Esophagus muscularis mucosa (tissue), 4 donors: Measurements from ENCODE around the gene CLCNKA.

ENCODE experiments used
- EP300 ChIP-seq: sonication (generic); formaldehyde crosslinking; IDR thresholded peaks from one replicate; pipeline ENCODE4 v1.6.1; 2017; ENCODE audit warnings: antibody characterized with exemption
- POLR2A ChIP-seq: fragments of 450-650 bp; IDR thresholded peaks from one replicate; pipeline ENCODE4 v1.6.1; 2017; ENCODE audit warnings: antibody characterized with exemption, moderate library complexity, mild to moderate bottlenecking, low read depth
- TF ChIP-seq, protein P1 (sequence below), 3 experiments: fragments of 200-600 bp in 2 of 3; fragments of 450-650 bp in 1 of 3; sonication (generic) in 2 of 3; IDR thresholded peaks; one replicate each; pipeline ENCODE4 v1.5.1; 2017 to 2019; ENCODE audit warnings: antibody characterized with exemption in 3 of 3, mild to moderate bottlenecking in 2 of 3, moderate library complexity in 1 of 3

DNA sequence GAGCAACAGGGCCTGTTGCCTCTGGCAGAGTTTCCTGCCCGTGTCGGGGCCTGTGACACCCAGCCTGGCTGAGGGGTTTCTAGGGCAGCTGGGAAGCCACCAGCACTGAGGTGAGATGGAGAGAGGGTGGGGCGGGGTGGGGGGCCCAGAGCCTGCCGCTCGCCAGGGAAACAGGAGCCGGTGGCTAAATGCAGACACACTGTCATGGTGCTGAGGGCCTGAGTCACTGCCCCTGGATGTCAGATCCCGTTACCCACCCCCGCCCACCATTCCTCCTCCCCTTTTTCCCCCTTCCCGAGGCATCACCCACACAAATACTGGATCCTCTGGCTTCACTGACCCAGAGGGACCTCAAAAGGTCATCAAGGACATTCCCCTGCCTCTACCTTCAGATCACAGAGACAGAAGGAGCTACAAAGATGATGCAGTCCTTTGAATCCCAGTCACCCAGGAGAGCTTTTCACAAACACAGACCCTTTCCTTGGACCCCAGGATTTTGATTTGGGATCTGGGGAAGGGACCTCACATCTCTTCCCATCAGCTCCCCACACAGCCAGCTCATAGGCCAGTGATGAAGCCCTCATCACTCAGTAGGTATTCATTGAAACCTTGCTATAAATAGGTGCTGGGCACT, 2.1 kb upstream of the CLCNKA start:
- no peak for TF ChIP-seq POLR2A
- TF ChIP-seq, protein P1, sequence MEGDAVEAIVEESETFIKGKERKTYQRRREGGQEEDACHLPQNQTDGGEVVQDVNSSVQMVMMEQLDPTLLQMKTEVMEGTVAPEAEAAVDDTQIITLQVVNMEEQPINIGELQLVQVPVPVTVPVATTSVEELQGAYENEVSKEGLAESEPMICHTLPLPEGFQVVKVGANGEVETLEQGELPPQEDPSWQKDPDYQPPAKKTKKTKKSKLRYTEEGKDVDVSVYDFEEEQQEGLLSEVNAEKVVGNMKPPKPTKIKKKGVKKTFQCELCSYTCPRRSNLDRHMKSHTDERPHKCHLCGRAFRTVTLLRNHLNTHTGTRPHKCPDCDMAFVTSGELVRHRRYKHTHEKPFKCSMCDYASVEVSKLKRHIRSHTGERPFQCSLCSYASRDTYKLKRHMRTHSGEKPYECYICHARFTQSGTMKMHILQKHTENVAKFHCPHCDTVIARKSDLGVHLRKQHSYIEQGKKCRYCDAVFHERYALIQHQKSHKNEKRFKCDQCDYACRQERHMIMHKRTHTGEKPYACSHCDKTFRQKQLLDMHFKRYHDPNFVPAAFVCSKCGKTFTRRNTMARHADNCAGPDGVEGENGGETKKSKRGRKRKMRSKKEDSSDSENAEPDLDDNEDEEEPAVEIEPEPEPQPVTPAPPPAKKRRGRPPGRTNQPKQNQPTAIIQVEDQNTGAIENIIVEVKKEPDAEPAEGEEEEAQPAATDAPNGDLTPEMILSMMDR (IDR thresholded peaks at IDR 0.05) = no peak
- no peak for TF ChIP-seq EP300
